Neural cell (in vitro differentiated cells): Measurements from ENCODE around the gene SH3TC2.

Experiments
- CTCF ChIP-seq: fragments of 450-650 bp; IDR thresholded peaks from 2 replicates; pipeline ENCODE4 v1.5.1; 2014; ENCODE audit warnings: antibody characterized with exemption, mild to moderate bottlenecking, moderate library complexity; ENCODE audit not compliant: poor library complexity, severe bottlenecking
- EP300 ChIP-seq: fragments of 450-650 bp; conservative IDR thresholded peaks from 2 replicates; pipeline ENCODE4 v1.6.1; 2014; ENCODE audit warnings: antibody characterized with exemption, mild to moderate bottlenecking, moderate library complexity; ENCODE audit not compliant: poor library complexity, severe bottlenecking
- EZH2 ChIP-seq: fragments of 200-600, 300-800 bp; shearing (Covaris generic), sonication (generic); IDR thresholded peaks from 2 replicates; pipeline ENCODE4 v1.6.1; 2014; ENCODE audit warnings: antibody characterized with exemption, low read length, borderline replicate concordance, mild to moderate bottlenecking; ENCODE audit not compliant: insufficient read depth, poor library complexity, severe bottlenecking
- MXI1 ChIP-seq: fragments of 450-650 bp; conservative IDR thresholded peaks from 2 replicates; pipeline ENCODE4 v1.6.1; 2014; ENCODE audit warnings: antibody characterized with exemption, mild to moderate bottlenecking; ENCODE audit not compliant: poor library complexity, severe bottlenecking
- POLR2AphosphoS5 ChIP-seq: IDR thresholded peaks from 2 replicates; pipeline ENCODE4 v1.6.1; 2012
- RAD21 ChIP-seq: fragments of 450-650 bp; conservative IDR thresholded peaks from 2 replicates; pipeline ENCODE4 v1.6.1; 2014; ENCODE audit warnings: antibody characterized with exemption, mild to moderate bottlenecking, moderate library complexity
- REST ChIP-seq: IDR thresholded peaks from 2 replicates; pipeline ENCODE4 v1.6.1; 2012; ENCODE audit warnings: borderline replicate concordance

- no peak for TF ChIP-seq CTCF
- TF ChIP-seq EZH2: no peak
- TF ChIP-seq POLR2AphosphoS5: no peak
- TF ChIP-seq REST: no peak
- TF ChIP-seq RAD21: no peak
- TF ChIP-seq MXI1: no peak
- TF ChIP-seq EP300: no peak
Observed at GRCh38 chr5:149043641-149044040, 19.2 kb downstream of the SH3TC2 start.
